ENCODE data around the gene CHTF18.
"Not testable (repeated sequence)": the region's sequence is repeated elsewhere in the genome, so short reads cannot be mapped to it uniquely, and the experiment has no call there.

Gene CHTF18

DNA sequence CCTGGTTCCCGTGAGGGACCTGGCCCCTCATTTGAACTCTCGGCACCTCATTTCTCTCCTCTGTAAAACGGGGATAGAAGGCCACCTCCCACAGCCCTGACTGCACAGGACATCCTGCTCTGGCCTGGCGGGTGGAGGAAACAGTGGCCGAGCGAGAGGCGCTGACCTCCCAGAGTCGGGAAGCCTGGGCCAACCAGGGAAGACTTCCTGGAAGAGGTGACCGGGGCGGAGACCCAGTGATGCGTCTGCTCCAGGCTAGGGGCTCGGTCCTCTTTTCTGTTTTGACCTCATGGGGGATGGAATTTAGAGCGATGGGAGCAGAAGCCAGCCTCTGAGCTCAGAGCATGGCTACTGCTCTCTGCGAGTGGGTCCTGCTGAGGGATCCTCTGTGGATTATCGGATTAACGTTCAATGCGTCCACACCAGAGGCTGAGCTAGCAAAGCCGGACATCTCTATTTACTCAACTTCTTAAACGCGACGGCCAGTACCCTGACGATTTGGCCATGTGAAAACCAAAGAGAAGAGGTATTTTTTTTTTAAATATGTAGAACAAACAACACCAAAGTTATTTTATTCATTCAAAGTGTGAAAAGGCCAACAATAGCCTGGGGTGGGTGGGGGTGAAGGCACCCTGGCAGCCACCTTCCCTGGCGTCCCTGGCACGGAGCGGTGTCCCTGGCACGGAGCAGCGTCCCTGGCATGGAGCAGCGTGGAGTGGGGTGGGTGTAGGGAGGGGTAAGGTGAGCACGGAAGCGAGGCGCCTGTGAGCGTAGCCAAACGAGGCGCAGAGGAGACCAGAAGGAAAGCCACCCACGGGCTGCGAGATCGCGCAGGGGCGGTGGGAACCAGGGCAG lies 37.0 kb upstream of the CHTF18 start:
- no peak for DNase-seq (ENCODE audit: low read depth)
- TF ChIP-seq, protein P1, sequence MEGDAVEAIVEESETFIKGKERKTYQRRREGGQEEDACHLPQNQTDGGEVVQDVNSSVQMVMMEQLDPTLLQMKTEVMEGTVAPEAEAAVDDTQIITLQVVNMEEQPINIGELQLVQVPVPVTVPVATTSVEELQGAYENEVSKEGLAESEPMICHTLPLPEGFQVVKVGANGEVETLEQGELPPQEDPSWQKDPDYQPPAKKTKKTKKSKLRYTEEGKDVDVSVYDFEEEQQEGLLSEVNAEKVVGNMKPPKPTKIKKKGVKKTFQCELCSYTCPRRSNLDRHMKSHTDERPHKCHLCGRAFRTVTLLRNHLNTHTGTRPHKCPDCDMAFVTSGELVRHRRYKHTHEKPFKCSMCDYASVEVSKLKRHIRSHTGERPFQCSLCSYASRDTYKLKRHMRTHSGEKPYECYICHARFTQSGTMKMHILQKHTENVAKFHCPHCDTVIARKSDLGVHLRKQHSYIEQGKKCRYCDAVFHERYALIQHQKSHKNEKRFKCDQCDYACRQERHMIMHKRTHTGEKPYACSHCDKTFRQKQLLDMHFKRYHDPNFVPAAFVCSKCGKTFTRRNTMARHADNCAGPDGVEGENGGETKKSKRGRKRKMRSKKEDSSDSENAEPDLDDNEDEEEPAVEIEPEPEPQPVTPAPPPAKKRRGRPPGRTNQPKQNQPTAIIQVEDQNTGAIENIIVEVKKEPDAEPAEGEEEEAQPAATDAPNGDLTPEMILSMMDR (IDR thresholded peaks at IDR 0.05; ENCODE audit: insufficient read depth, low read depth, low read length, missing control alignments), result no peak
- H3K4me3 ChIP-seq (ENCODE audit: low read depth, low read length), result no peak overlapping the region

DNA sequence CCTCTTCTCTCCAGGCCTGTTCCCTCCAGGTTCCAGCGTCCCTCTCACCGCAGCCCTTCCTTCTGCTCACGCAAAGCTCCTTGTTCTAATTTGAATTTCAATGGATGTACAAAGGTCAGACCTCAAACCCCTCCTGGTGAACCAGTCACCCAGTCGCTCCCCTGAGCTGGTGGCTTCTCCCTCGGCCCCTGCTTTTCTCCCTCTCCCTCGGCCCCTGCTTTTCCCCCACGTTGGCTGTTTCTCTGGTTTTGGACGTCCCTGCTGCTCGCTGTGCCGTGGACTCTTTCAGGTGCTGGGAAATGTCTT lies 36.5 kb upstream of the CHTF18 start:
- TF ChIP-seq, protein P1 (IDR thresholded peaks at IDR 0.05; ENCODE audit: insufficient read depth, low read depth, low read length, missing control alignments), result no peak
- DNase-seq (ENCODE audit: low read depth), result no peak
- no peak overlapping the region for H3K4me3 ChIP-seq (ENCODE audit: low read depth, low read length)

DNA sequence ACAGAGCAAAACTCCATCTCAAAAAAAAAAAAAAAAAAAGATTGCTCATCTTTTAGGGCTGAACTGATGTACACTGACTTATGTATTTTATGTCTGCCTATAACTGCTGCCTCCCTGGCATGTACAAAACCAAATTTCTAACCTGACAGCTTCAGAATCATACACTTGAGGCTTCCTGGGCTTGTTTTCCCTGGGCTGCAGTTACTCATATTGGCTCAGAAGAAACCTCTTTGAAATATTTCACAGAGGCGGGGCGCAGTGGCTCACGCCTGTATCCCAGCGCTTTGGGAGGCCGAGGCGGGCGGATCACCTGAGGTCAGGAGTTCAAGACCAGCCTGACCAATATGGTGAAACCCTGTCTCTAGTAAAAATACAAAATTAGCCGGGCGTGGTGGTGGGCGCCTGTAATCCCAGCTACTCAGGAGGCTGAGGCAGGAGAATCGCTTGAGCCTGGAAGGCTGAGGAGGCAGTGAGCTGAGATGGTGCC lies 34.3 kb upstream of the CHTF18 start:
- DNase-seq (ENCODE audit: low read depth); H3K4me3 ChIP-seq (ENCODE audit: low read depth, low read length): not testable (repeated sequence)

DNA sequence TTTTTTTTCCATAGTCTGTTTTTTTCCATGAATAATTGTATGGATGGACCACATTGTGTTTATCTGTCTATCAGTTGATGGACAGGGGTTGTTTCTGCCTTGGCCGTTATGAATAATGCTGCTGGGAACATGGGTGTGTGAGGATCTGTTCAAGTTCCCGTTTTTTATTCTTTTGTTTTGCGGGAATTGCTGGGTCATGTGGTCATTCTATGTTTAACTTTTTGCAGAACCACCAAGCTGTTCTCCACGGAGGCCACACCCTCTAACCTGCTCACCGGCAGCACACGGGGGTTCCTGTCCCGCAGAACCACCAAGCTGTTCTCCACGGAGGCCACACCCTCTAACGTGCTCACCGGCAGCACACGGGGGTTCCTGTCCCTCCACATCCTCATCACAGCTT lies 33.8 kb upstream of the CHTF18 start:
- H3K4me3 ChIP-seq (ENCODE audit: low read depth, low read length), result no peak overlapping the region
- TF ChIP-seq, protein P1 (IDR thresholded peaks at IDR 0.05; ENCODE audit: insufficient read depth, low read depth, low read length, missing control alignments), result no peak
- no peak for DNase-seq (ENCODE audit: low read depth)

DNA sequence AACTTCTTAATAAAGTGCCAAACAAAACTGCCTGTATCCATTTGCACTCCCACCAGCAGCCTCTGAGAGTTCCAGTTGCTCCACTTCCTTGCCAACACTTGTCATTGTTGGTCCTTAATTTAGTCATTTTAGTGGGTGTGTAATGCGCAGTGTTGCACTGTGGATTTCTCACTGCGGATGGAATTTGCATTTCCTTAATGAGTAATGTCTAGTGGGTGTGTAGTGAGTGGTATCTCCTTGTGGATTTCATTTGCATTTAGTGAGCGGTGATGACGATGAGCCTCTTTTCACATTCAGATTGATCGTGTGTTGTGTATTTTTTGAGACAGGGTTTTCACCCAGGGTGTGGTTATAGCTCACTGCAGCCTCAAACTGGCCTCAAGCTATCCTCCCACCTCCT lies 32.0 kb upstream of the CHTF18 start:
- DNase-seq (ENCODE audit: low read depth), result no peak
- TF ChIP-seq, protein P1 (IDR thresholded peaks at IDR 0.05; ENCODE audit: insufficient read depth, low read depth, low read length, missing control alignments), result no peak
- no peak overlapping the region for H3K4me3 ChIP-seq (ENCODE audit: low read depth, low read length)

DNA sequence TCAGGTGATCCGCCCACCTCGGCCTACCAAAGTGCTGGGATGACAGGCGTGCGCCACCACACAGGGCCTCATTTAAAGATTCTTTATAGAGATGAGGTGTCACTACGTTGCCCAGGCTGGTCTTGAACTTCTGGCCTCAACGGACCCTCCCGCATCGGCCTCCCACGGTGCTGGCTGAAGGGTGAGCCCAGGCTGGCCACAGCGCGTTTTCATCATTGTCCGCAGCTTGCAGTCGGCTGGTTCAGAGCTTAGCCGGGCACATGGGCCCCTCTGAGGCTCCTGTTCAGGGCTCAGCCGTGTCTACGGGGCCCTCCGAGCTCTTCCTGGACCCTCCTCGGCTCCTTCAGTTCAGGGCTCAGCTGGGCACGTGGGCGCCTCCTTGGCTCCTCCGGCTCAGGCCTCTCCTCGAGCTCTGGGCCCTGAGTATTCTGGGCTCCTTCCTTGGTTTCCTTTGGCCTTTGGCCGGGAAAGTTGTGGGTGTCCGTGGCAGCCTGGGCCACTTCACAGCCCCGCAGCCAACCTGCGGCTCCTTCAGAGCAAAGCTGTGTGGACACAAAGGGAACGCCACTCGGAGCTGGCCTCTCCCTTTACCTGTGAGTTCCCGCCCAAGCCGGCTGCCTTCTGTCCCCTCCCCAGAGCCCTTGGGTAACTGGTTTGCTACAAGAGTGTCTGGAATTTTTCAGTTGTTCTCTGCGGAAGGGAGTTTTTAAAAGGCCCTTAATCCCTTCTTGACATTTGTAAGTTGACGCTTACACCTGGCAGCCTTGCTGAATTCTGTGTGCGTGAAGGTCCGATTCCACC lies 29.1 kb upstream of the CHTF18 start:
- no peak for DNase-seq (ENCODE audit: low read depth)
- TF ChIP-seq, protein P1 (IDR thresholded peaks at IDR 0.05; ENCODE audit: insufficient read depth, low read depth, low read length, missing control alignments), result no peak
- H3K4me3 ChIP-seq (ENCODE audit: low read depth, low read length), result no peak overlapping the region

DNA sequence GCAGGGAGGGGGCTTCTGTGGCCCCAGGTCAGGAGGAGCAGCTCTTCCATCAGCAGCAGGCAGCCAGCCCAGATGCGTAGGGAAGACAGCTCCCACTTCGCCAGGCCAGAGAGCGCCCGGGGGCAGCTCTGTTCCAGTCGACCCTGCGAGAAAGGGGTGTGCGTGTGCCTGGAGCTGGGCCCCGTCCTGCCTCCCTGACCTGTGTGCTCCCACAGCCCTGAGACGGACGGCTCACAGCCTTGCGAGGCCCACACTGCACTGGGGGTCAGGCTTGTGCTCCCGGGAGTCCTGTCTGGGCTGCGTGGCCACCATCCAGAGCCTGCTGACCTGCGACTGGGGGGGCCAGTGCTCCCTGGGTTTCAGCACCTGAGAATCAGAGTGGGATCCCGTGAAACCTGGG lies 28.4 kb upstream of the CHTF18 start:
- TF ChIP-seq, protein P1 (IDR thresholded peaks at IDR 0.05; ENCODE audit: insufficient read depth, low read depth, low read length, missing control alignments), result no peak
- DNase-seq (ENCODE audit: low read depth), result no peak
- no peak overlapping the region for H3K4me3 ChIP-seq (ENCODE audit: low read depth, low read length)
